Activated CD4-positive, alpha-beta T cell treated with anti-CD3 and anti-CD28 coated beads for 24 hours (primary cell): ENCODE results near the gene KLHDC8A.

Source experiments
- DNase-seq, 2 donors: peaks; one replicate each; pipeline ENCODE4 v3.0.0-alpha.2; 2020; ENCODE audit warnings: low read depth in 2 of 2

Gene KLHDC8A

GRCh38 chr1:205319081-205320018, 37.4 kb downstream of the KLHDC8A start:
- DNase-seq: no peak

DNA sequence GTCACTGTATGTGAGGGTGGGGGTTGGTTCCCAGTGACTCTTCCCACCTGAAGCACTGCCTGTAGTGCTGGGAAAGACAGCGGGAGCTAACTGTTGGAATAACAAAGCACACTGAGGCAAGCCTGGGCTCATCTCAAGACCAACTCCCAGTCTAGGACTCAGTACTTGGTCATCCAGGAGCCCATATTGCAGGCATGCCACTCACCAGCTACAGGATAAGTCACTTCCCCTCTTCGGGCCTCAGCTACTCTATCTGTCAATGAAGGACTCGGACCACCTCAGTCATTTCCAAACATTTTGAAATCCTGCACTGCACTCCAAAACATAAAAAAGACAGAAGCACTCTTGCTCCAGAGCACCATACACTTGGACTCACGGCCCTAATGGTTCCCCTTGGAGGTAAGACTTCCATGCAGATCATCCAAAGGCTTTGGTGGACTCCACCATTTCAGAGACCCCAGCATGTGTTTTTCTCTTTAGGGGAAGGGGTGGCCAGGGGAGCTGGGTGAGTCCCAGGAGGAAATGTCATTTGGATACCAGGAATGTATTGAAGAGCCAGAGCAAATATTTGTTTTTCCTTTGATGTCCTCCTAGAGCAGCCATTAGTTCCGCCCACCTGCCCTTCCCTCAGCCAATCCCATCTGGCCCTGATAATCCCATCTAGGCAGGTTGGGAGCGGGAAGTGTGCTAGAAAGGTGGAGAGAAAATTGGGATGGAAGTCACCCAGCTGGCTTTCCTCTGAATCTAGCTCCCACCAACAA, 38.3 kb downstream of the KLHDC8A start:
- no peak for DNase-seq

DNA sequence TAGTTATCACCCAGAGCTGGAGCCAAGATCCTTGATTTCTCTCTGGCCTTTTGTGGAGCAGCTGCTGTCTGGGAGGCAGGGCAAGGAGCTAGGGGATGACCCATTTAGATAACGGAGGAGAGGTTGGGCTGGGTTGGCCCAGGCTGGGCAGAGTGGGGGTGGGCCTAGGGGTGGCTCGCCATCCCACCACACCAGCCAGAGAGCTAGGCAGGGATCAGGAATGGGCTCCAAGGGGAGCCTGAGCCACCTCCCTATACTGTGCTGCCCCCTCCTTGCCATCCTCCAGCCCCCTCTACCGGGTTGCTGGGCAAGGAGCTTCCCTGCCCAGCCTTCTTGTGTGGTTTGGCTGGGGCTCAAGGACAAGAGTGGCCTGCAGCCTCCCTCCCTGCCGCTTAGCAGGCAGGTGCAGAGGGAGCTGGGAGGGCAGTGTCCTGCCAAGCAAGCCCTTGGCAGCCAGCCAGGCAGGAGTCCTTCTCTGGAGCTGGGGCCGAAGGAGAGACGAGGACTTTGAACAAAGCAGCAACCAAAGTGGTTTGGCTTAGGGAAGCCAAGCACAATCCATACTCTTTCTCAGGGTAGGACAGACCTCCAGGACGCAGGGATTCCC, 39.3 kb downstream of the KLHDC8A start:
- DNase-seq: no peak

- no peak for DNase-seq
Measured at GRCh38 chr1:205316161-205316566, 40.6 kb downstream of the KLHDC8A start.

DNA sequence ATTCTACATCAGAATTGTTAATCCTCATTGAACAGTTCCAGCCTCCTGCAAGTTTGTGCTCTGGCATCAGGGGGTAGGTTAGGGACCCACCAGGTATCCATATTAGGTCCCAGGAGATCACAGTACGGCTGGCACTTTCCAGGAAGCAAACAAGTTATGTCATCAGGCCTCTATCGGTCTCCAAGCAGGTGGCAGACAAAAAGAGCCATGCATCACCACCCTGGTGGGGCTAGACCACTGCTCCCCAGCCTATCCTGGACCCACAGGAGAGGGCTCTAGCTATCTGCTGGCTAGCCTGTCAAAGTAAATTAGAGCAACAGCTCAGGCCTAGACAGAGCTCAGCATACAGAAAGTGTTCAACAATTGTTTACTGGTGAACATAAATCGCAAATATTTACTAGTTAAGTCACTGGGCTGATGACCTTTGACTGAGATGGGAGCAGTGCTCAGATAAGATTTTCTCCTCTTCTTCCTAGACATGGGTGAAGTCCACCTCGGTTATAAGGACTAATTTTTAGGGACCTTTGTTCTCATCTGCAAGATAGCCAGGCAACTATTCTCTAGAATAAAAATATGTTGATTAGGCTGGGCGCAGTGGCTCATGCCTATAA, 41.6 kb downstream of the KLHDC8A start:
- DNase-seq: no peak

- no peak for DNase-seq
Measured at GRCh38 chr1:205313563-205314308, 43.0 kb downstream of the KLHDC8A start.

GRCh38 chr1:205312866-205313562, 43.7 kb downstream of the KLHDC8A start:
- DNase-seq: no peak

- no peak for DNase-seq
Measured at GRCh38 chr1:205310976-205311704, 45.6 kb downstream of the KLHDC8A start.

DNA sequence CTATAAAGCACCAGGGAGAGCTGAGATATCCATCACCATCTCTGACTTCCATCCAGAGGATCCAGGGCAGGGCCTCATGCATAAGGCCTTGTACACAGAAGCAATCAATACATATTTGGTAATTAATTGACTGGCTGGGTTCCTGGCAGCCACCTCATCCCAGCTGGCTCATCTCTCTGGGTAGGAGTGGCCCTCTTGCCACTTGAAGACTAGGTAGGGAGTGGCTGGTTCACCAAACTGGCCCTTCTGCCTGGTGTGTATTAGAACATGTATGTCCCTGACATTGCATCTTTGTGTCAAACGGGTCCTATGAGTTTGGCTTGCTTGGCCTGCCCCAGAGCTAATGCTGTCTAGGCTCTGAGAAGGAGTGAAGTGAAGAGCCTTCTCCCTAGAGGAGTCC, 47.0 kb downstream of the KLHDC8A start:
- no peak for DNase-seq

- DNase-seq: no peak
Measured at GRCh38 chr1:205306929-205307566, 49.7 kb downstream of the KLHDC8A start.

DNA sequence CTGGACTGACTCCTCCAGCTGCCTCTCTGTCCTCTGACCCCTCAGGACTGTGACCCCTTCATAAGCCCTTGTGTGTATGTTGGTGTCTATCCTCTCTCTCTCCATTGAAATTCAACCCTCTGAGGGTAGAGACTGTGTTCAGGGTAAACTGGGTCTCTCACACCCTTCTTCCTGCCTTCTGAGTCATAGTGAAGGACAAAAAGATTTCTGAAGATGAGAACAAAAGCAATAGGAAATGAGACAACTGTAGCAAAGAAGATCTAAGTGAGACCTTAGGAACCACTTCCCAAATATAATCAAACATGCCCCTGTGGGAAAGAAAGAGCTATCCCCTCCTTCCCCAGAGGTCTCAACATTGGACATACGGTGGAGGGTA, 52.0 kb downstream of the KLHDC8A start:
- no peak for DNase-seq

DNA sequence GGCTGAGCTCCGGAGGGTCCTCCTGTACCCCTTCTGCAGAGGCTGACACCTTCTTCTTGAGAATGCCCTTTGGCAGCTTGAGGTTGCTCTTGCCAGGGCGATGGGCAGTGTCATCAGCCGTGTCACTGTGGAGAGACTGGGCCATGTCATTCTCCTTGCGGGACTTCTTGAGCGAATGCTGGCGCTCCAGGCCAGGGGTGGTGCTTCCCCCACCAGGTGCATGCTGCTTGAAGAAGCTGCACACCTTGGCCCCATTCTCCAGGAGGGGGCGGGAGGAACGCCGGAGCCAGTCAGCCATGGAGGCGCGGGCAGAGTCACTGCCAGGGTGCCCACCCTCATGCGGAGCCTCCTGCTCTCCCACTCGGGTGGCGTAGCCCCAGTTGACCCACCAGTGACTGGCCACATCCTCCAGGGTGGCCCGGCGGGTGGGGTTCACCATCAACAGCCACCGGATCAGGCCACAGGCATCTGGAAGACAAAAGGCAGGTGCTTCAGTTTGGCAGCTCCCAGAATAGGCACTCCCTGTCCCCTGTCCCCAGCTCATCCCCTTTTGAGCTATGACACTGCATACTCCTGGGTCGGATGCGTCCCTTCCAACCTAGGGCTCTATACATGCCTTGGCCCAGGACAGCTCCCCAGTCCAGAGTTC, 52.6 kb downstream of the KLHDC8A start:
- DNase-seq: no peak

DNA sequence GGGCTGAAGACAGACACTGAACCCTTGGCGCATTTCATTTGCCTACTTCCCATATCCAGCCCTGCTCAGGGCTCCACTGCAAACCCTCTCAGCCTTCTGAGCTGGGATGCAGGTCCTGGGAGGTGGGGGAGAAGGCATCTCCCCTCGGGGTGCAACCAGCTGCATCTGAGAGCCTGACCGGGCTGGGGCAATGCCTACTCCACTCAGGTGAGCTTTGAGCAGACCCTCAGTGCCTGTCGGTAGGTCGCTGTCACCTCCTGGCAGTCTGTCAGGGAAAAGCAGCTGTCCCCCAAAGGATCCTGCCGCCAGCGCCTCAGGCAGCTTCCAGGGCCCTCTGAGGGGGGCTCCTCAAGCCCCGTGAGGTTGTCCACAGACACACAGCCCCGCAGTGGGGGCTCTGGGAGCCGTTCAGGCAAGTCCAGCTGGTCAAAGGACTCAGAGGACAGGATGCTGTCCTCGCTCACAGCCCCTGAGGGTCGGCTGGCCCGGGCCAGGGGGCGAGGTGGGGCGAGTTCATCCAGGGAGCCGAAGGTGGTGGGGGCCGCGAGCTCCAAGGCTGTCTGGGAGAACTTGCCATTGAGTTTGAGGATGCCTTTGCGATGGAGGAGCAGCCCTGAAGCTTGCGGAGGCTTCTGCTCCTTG, 53.4 kb downstream of the KLHDC8A start:
- no peak for DNase-seq

- DNase-seq: no peak
Measured at GRCh38 chr1:205301842-205302588, 54.7 kb downstream of the KLHDC8A start.

DNA sequence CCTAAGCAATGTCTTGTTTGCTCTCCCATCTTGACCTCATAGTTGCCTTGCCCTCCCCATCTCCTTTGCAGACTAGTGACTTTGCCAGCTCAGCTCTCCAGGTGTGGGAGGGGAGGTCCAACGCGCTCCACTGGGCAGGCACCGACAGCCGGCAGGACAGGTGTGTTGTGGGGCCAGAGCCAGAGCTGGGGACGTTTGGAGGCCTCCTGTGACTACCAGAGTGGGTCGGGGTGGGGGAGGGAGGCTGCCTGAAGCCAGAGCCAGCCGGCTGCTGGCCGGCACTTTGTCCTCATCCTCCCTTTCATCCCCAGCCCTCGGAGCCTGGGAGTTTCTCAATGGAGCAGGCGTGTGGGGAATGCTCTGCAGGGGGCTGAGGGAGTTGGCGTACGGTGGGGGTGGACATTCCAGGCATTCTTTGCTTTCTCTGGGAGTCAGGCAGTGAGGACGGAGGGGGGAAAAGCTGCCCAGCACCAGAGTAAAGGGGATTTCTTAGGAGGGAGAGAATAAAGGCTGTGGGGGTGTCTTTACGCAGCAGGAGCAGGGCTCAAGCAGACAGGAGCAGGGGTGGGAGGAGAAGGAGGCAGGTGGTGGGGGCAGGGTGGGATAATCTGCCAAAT, 55.4 kb downstream of the KLHDC8A start:
- no peak for DNase-seq

- DNase-seq: no peak
Measured at GRCh38 chr1:205300149-205300548, 56.6 kb downstream of the KLHDC8A start.
